Hematopoietic multipotent progenitor cell treated with erythropoietin and hydrocortisone succinate and interleukin-3 and kit ligand, for 4 days (in vitro differentiated cells): Measurements from ENCODE around the gene TMEM52.
A peak's percentile ranks its signal among the peaks of the same experiment; 100 is the strongest.

Experiments used
- DNase-seq: peaks from one replicate; pipeline ENCODE4 v3.0.0-alpha.2; 2015

The TMEM52 gene

DNA sequence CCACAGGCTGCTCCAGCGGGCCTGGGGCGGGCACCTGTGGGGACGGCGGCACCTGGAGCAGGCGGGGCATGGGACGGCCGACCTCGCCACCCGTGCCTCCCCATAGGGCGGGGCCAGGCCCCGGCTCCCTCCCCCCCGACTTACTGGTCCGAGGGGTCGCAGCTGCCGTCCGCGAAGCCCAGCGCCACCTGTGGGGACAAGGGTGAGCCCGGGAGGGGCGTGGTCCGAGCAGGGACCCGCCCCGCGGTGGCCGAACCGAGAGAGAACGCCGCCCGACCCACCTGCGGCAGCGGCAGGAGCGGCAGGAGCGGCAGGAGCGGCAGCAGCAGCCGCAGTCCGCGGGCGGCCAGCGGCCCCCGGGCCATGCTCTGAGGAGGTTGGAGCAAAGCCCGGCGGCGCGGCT, at the start of gene TMEM52:
TSS of gene TMEM52 (minus strand) at position 379 of the 403 bp plus-strand sequence. CDS start at position 365, 14 bp downstream.
- no peak for DNase-seq

DNA sequence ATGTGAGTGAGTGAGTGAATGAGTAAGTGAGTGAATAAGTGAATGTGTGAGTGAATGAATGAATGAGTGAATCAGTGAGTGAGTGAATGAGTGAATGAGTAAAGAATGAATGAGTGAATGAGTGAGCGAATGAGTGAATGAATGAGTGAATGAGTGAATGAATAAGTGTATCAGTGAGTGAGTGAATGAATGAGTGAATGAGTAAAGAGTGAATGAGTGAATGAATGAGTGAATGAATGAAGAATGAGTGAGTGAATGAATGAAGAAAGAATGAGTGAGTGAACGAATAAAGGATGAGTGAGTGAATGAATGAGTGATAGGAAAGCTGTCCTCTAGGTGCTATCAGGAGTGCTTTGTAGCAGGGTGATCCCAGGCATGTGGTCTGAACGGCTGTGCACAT, 48.8 kb upstream of the TMEM52 start:
- no peak for DNase-seq

DNA sequence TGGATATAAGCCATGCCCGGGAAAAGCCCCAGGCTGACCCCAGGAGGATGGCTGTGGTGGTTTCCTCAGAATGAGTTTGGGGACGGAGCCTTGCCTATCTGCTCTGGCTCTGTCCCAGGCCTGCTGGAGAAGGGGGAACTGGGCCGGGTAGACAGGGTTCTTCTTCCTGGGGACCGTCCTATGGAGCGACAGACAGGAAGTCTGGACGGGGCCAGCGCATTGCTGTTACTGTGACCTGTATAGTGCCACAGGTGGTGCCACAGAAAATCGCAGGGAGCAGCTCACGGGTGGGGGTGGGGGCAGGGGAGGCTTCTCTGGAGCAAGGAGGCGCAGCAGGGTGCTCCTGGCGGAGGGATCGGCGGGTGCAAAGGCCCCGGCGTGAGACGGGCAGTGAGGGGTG, 48.1 kb upstream of the TMEM52 start:
- no peak for DNase-seq

DNA sequence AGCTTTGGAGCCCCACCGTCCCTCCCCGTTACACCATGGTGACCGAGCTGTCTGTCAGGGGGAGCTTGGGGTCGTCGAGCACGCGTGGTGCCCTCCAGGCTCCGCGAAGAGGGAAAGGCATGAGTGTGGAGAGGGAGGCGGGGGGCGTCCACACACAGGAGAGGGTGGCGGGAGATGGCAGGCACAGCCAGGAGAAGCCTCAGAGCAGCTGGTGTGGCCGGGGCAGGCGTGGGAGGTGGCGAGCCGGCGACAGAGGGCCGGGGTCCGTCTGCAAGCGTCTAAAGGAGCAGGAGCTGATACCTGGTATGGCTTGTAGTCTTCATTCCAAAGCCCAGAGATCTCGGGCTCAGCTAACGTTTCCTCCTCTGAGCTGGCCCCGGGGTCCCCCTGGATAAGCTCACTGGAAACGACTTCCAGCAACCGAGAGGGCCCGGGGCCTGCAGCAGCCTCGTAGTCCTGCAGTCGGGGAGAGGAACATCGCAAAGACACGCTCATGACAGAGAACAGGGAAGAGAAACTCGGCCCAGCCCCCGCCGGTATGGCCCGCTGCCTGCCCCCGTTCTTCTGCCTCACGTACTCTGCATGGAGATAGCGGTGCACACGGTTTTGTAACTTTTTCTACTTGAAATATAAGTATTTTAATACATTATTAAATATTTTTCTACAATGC, 47.1 kb upstream of the TMEM52 start:
- no peak for DNase-seq

DNA sequence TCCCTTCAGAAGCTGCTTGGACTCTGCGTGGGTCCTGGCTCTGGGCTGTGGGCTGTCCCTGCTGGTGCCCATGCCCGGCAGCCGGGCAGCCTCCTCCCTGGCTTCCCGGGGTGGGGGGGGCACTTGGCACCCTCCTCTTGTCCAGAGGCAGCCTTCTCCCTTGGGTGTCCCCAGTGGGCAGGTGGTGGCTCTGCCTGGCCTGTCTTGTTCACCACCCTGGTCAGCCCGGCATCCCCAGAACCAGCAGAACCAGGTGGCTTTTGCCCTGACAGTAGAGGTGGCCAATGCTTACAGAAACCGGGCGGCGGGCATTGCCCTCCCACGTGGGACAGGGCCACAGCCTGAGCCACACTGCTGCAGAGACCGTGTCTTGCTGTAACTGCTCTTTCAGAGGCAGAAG, 46.5 kb upstream of the TMEM52 start:
- no peak for DNase-seq

DNA sequence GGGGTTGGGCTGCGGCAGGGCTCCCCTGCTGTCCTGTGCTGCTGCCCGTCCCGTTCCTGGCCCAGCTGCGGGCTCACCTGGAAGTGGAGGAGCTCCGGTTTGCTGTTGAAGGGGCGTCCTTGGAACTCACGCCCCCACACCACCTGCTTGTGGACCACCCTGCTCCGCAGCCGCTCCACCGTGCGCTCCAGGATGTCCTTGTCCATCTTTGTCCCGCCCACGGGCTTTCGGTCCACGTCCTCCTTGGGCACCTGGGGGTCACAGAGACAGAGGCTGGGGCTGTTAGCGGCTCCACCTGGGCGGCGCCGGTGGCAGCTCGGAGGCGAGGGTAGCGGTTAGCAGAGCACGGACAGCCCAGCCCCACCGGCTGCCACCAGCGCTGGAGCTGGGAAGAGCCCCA, 45.7 kb upstream of the TMEM52 start:
- no peak for DNase-seq

DNA sequence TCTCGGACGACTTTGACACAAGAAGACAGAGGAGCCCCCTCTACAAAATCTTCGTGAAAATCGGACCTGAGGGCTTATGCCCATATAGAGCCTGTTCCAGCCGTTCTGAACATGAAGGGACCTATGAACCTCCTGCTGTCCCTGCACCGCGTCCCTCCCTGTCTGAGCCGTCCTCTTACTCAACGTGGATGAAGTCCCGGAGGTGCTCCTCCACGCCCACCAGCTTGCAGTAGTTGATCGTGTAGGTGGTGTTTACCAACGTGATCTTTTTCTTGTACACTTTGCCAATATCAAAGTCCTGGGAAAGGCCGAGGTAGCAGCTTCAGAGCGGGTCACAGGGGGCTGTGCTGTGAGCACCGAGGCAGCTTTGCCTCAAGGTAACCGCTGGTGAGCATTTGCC, 44.5 kb upstream of the TMEM52 start:
- DNase-seq = no peak

DNA sequence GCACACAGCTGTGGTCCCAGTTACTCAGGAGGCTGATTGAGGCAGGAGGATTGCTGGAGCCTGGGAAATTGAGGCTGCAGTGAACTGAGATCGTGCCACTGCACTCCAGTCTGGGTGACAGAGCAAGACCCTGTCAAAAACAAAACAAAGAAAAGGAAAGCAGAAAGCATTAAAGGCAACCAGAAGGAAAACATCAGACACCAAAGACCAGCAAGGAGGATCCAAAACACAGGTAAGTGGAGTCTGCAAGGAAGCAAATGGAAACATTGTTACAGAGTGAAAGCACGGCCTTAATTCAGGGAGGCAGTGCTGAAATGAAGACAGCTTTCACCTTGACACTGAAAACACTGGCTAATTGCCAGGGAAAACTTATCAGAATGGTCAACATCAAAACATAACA, 43.7 kb upstream of the TMEM52 start:
- no peak for DNase-seq

DNA sequence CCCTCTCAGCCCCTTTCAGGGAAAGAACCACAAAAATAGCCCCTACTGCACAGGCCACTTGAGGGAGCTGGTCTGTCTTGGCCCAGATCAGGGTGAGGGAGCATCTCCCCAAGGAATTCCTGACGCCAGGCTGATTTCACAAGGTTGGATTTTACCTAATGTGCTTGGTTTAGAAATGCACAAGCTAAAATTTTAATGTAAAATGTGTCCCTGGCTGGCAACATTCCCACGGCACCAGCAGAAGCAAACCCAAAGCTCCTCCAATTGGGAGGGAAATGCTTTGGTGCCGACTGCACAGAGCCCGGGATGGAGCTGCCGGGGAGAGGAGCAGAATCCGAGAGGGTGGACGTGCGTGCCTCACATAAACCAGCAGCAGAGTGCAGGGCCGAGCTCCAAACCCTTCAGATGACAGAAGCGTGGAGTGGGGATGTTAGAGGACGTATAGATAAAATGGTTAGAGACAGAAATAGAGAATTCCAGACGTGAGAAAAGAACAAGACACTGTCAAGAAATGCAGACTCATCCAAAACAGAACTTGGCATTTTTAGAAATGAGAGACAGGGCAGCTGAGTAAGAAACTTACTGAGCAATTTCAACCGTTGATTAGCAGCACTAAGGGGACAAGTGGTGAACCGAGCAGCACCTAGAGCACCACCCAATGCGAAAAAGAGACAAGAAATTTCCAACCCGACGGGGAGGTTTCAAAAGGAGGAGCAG, 41.6 kb upstream of the TMEM52 start:
- DNase-seq = no peak

DNA sequence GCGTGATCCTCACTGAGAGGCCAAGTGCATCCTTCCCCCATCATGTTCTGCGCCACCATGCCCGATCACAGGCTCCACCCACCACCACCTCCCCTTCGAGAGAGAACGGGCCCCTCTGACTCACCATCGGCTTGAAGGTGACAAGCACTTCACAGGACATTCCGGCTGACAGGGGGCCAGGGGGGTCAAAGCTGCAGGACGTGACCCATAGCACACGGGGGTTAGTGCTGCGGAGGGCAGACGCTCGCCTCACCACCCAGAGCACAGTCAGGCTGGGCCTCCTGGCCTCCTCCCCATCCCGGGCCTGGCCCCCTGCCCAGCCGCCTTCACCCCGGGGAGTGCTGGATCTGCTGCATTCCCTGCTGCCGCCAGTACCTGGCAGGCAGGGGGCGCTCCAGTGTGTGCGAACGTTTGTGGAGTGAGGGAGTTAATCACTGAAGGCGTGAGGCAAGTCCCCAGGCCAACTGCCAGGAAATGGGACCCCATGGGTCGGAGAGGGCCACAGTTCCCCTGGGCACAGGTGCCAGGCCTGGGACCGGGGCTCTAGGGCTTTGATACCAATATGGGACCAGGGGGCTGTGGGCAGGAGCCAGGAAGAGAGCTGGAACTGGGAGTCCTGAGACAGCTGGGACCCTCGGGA, 40.9 kb upstream of the TMEM52 start:
- DNase-seq = peak; percentile 87

DNA sequence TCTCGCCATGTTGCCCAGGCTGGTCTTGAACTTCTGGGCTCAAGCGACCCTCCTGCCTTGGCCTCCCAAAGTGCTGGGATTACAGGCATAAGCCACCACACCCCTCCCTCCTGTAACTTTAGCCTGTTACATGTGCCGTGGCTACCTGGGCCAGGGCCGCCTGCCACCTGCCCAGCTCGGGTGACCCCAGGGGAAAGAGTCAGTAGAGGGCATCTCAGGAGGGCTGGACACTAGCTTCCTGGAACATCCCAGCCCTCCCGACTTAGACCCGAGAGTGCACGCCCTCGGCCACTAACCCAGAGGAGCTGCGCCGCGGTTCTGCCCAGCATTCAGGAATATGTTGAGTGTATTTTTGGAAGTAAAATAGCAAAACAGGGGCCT, 40.4 kb upstream of the TMEM52 start:
- DNase-seq = no peak

DNA sequence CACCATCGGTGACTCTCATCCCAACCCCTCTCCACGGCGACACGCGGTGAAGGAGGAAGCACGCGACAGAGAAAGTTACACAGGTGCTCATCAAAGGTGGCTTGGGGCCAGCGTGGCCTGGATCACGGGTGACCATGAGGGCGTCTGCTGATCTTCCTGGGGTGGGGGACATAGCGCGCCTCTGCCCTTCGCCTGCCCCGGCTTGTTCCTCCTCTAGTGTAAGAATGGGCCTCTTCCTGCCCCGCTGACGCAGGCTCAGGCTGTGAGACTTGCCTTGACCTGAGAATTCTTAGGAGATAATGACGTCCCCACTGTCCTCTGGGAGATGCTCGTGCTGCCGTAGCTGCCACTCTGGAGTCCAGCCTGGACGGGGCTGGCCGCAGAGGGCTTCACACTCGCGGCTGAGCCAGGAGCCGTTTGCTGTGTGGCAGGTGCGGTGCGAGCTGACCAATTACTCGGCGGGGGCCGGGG, 39.0 kb upstream of the TMEM52 start:
- no peak for DNase-seq

DNA sequence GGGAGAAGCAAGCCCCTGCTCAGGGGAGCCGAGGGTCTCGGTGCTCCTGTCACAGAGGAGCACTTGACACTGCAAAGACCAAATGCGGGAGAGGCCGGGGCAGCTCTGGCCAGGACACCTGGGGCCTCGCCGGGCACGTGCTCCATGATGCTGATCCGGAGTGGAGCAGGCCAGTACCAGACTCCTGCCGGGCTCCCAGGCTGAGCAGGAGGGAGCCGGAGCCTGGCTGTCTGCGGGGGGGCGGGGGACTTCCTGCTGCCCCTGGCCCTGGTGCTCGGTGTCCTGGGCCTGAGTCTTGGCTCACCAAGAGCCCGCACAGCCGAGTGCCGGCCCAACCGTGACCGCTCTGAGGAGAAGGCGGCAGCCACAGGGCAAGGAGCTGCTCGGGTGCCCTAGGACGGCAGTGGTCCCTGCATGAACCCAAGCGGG, 38.5 kb upstream of the TMEM52 start:
- DNase-seq = no peak

DNA sequence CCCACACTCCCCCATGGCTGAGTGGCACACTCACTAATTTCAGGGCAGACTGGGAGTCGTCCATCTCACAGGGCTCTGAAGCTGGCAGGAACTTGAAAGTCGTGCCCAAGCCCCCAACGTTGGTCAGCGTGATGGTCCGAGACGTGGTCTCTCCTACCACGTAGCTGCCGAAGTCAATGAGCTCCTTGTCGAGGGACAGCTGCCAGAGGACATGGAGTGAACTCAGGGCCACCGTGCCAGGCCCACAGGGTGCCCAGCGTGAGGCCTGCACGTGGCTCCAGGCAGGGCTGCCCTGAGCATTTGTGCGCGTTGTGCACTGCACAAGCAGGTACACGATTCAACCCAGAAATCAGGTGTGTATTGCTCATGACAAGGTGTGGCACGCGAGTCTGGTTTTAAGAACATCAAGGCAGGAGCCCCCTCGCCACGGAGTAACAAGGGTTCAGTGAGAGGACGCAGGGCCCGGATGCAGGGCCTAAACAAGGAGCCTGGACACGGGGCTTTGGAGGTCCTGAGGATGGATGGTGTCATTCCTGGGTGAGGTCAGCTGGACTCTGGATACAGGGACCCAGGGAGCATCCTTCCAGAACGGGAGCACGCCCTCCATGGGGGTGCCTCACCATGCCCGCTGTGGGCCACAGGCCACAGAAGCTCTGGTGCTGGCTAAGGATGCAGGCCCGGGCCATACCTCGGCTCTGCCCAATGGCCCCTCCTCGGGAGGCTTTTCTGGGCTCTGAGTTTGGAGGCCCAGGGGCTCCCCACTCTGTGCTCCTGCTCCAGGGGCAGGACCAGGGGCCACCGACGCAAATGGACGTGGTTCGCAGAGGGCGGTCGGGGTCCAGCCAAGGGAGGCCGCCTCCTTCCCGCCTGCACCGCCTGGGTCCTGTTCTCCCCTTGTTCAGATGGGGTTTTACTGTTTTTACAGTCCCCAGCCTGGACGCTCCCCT, 37.8 kb upstream of the TMEM52 start:
- no peak for DNase-seq

DNA sequence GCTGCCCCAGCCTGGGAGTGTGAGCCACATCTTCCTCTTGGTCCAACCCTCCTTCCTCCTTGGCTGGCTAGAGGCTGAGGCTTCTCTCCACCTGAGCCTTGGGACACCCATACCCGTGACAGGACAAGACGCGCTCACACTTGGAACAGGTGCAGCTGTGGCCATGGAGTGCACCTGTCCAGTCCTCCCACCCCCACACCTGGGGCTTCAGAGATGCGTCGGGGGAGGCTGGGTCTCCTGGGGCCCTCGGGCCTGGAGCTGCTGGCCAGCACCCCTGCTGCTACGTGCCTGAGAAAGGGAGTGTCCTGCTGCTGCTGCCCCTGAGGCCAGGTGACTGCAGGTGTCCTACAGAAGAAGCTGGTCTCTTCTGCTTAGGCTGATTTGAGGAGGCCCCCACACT, 37.0 kb upstream of the TMEM52 start:
- no peak for DNase-seq

DNA sequence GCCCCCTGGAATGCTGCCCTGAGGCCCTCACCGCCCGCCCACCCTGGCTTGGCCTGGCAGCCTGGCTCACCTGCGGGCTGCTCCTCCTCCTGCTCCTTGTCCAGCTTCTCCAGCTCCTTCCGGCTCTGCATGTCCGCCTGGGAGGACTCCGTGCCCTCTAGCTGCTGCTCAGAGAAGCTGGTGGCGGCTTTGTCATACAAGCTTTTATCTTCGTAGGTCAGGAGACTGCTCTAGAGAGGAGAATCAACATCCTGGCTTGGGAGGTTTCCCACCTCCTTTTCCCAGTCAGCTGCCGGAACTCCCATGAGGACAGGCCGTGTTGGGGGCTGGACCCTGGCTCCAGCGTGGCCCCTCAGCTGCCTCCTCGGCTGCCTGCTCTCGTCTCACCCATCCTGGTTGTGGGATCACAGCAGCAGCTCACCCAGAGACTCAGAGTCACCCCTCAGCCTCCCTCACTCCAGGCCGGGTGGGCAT, 36.6 kb upstream of the TMEM52 start:
- no peak for DNase-seq

DNA sequence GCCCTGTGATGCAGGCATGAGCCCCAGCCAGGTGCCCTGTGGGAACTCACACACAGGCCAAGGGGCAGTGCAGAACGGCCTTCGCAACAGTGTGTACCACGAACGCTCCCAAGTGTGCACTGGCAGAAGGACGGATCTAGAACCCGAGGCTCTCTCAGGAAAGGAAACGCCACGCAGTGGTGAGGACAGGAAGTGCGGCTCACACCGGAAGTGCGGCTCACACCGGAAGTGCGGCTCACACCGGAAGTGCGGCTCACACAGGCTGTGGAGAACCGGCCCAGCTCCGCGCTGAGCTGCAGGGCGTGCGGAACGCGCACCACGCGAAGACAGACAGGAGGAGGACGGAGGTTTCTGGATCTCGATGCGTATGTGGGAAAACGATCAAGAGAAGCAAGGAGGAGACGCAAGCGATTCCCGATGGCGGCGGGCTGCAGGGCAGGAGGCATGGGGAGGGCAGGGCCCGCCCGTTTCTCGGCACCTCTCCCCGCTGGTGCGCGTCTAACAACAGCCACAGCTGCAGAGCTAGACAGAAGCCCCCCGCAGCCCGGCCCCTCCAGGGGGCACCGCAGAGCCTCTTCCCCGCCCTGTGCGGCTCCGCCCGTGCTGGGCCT, 35.9 kb upstream of the TMEM52 start:
- peak; percentile 22 for DNase-seq

DNA sequence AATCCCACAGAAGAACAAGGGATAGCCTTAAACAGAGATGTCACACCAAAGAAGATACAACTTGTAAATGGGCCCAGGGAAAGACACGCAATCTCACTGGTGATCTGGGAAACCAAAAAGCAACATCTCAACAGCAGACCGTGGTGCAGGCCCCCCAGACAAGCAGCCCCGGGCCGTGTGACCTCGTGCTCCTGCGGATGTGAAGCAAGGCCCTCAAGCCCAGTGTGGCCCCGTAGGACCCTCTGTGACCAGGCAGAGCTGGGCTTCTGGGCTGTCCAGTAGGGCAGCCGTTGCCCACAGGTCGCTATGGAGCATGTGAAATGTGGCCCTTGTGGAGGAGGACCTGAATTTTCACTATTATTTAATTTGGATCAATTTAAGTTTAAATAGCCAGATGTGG, 34.9 kb upstream of the TMEM52 start:
- DNase-seq = no peak

DNA sequence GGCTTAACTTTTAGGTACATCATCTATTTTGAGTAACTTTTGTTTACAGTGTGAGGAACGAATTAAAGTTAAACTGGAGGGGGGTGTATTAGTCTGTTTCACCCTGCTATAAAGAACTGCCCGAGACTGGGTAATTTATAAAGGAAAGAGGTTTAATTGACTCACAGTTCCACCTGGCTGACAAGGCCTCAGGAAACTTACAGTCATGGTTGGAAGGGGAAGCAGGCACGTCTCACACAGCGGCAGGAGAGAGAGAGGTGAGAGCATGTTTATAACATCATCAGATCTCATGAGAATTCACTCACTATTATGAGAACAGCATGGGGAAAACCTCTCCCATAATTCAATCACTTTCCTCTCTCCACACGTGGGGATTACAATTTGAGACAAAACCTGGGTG, 31.9 kb upstream of the TMEM52 start:
- DNase-seq = no peak

DNA sequence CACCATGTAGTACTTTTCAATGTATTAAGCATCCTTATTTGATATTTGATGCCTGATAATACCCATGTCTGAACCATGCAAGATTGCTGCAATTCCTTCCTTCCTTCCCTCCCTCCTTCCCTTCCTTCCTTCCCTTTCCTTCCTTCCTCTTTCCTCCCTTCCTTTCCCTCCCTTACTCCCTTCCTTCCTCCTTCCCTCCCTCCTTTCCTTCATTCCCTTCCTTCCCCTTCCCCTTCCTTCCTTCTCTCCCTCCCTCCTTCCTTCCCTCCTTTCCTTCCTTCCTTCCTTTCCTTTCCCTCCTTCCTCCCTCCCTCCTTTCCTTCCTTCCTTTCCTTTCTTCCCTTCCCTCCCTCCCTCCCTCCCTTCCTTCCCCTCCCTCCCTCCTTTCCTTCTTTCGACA, 29.7 kb upstream of the TMEM52 start:
- no peak for DNase-seq

DNA sequence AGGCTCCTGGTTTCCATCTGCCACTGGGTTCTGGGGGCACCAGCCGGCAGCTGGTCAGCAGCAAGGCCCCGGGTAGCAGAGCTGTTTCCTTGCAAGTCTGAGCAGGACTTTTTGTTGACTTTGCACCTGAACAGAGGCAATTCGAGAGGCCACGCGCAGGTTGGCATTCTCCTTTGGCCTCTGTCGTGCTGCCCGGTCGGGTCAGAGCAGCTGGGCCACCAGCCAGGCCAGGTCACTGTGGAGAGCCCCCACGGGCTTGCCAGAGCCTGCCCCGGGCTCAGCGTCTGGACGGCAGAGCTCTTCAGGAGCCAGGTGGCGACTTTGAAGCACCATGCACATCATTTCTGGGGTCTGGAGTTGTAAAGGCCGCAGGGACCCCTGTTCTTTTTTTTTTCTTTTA, 28.4 kb upstream of the TMEM52 start:
- no peak for DNase-seq

DNA sequence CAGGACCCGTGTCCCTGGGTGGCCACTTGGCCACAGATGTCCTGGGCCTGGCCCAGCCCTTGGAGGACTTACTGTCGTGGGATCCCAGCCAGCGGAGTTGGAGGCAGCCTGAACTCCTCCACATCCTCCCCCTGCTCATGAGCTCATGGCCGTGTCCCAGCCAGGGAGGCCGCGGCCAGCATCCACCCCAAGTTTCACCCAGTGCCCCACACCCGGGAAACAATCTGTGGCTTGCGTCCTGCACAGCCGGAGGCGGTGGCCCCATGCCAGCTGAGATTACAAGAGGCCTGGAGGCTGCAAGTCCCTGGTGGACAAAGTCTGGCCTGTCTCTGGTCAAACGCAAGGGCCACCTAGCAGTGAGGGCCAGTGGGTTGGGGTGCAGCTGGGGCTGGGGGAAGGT, 27.5 kb upstream of the TMEM52 start:
- no peak for DNase-seq
